CD14-positive monocyte (primary cell): ENCODE data around the gene CBLC. TPM values are rescaled to one million over a fixed set of nuclear protein-coding genes. Genes with fewer than 3 reads are reported as not detected.

Experiments
- DNase-seq, 3 donors: peaks; one replicate each; pipeline ENCODE4 v3.0.0-alpha.2; 2011 to 2022
- H2AFZ ChIP-seq: 2 replicates; pipeline ENCODE4 v1.6.0; 2012; ENCODE audit warnings: mild to moderate bottlenecking, low read depth, low read length, inconsistent platforms; ENCODE audit not compliant: insufficient read depth, poor library complexity, severe bottlenecking
- H3K27ac ChIP-seq, 2 donors: 1 replicate in 1 of 2; 2 replicates in 1 of 2; pipeline ENCODE4 v1.5.1; 2012 to 2013; ENCODE audit warnings: low read length in 2 of 2, control low read depth in 1 of 2, inconsistent platforms in 1 of 2, low read depth in 1 of 2, mild to moderate bottlenecking in 1 of 2
- H3K27me3 ChIP-seq, 2 donors: one replicate each; pipeline versions ENCODE4 v1.6.0 to v1.6.1; 2011 to 2013; ENCODE audit warnings: low read length in 2 of 2; ENCODE audit not compliant: control insufficient read depth in 2 of 2, insufficient read depth in 2 of 2
- H3K36me3 ChIP-seq, 2 donors: replicated peaks in 1 of 2; 1 replicate in 1 of 2; 2 replicates in 1 of 2; pipeline versions ENCODE4 v1.5.1 to v1.6.1; 2012 to 2013; ENCODE audit warnings: low read length in 2 of 2, control low read depth in 1 of 2, inconsistent platforms in 1 of 2, mild to moderate bottlenecking in 1 of 2; ENCODE audit not compliant: insufficient read depth in 2 of 2, control insufficient read depth in 1 of 2
- H3K4me1 ChIP-seq, 2 donors: 1 replicate in 1 of 2; 2 replicates in 1 of 2; pipeline versions ENCODE4 v1.5.1 to v1.6.1; 2012 to 2013; ENCODE audit warnings: low read length in 2 of 2, control low read depth in 1 of 2, inconsistent platforms in 1 of 2, mild to moderate bottlenecking in 1 of 2, moderate library complexity in 1 of 2; ENCODE audit not compliant: insufficient read depth in 2 of 2, control insufficient read depth in 1 of 2
- H3K4me2 ChIP-seq: replicated peaks from 2 replicates; pipeline ENCODE3; 2012; ENCODE audit warnings: low read length, moderate library complexity, mild to moderate bottlenecking; ENCODE audit not compliant: poor library complexity, severe bottlenecking; ENCODE audit errors: extremely low read depth
- H3K4me3 ChIP-seq, 3 experiments: fragments of 200-600 bp in 1 of 3; sonication (generic) in 1 of 3; replicated peaks in 1 of 3; 1 replicate in 2 of 3; 2 replicates in 1 of 3; pipeline ENCODE4 v1.5.1; 2011 to 2013; ENCODE audit warnings: low read length in 3 of 3, mild to moderate bottlenecking in 3 of 3, control low read depth in 2 of 3, low read depth in 2 of 3, inconsistent platforms in 1 of 3, moderate library complexity in 1 of 3
- H3K79me2 ChIP-seq: 2 replicates; pipeline ENCODE4 v1.6.0; 2012; ENCODE audit warnings: mild to moderate bottlenecking, control low read depth, inconsistent platforms, low read length, moderate library complexity; ENCODE audit not compliant: insufficient read depth
- H3K9ac ChIP-seq: 2 replicates; pipeline ENCODE4 v1.6.0; 2017; ENCODE audit warnings: low read length, mild to moderate bottlenecking; ENCODE audit not compliant: insufficient read depth, poor library complexity, severe bottlenecking
- H3K9me3 ChIP-seq, 2 donors: replicated peaks in 1 of 2; 1 replicate in 1 of 2; 2 replicates in 1 of 2; pipeline versions ENCODE4 v1.5.1 to v1.6.1; 2012 to 2013; ENCODE audit warnings: low read length in 2 of 2, control low read depth in 1 of 2; ENCODE audit not compliant: control insufficient read depth in 1 of 2, insufficient read depth in 1 of 2
- H4K20me1 ChIP-seq: 2 replicates; pipeline ENCODE4 v1.6.0; 2012; ENCODE audit warnings: mild to moderate bottlenecking, low read length, control low read depth, moderate library complexity; ENCODE audit not compliant: insufficient read depth
- H3K27ac Mint-ChIP-seq, 7 donors: one replicate each; pipeline ENCODE4 v1.8.0; 2020; ENCODE audit warnings: mild to moderate bottlenecking in 7 of 7, mixed read lengths in 7 of 7, moderate library complexity in 6 of 7, inconsistent platforms in 2 of 7
- H3K27me3 Mint-ChIP-seq, 3 donors: one replicate each; pipeline ENCODE4 v1.8.0; 2021 to 2022; ENCODE audit warnings: low read depth in 3 of 3, mild to moderate bottlenecking in 3 of 3, mixed read lengths in 3 of 3, moderate library complexity in 3 of 3, inconsistent platforms in 1 of 3
- H3K36me3 Mint-ChIP-seq, 2 donors: one replicate each; pipeline ENCODE4 v1.8.0; 2020; ENCODE audit warnings: mixed read lengths in 2 of 2, inconsistent platforms in 1 of 2, mild to moderate bottlenecking in 1 of 2
- H3K4me1 Mint-ChIP-seq: one replicate; pipeline ENCODE4 v1.8.0; 2020; ENCODE audit warnings: mild to moderate bottlenecking, mixed read lengths
- H3K4me3 Mint-ChIP-seq, 2 donors: one replicate each; pipeline ENCODE4 v1.8.0; 2020; ENCODE audit warnings: mild to moderate bottlenecking in 2 of 2, mixed read lengths in 2 of 2, moderate library complexity in 1 of 2
- H3K9me3 Mint-ChIP-seq, 7 donors: one replicate each; pipeline ENCODE4 v1.8.0; 2020 to 2022; ENCODE audit warnings: mixed read lengths in 7 of 7, mild to moderate bottlenecking in 6 of 7, moderate library complexity in 6 of 7, inconsistent platforms in 2 of 7
- CTCF ChIP-seq: fragments of 200-600 bp; IDR thresholded peaks from one replicate; pipeline ENCODE4 v1.8.0; 2022; ENCODE audit warnings: antibody characterized with exemption, mild to moderate bottlenecking
- WGBS: methylation state at CpG from one replicate; pipeline ENCODE4 v1.1.5; 2013; ENCODE audit warnings: missing lambda C conversion rate; ENCODE audit not compliant: insufficient coverage; 5-methylcytosine and 5-hydroxymethylcytosine counted together
- intact Hi-C, 2 donors: fragments of 100-400 bp; cut with micrococcal nuclease; formaldehyde crosslinking; loops; one replicate each; pipeline versions ENCODE4 v1.15.0 to v1.15.1; 2023
- polyA plus RNA-seq, 3 donors: library from polyadenylated mRNA; depleted of rRNA in 1 of 3; unstranded in 2 of 3; stranded (reverse) in 1 of 3; fragments of 300-500 nt in 2 of 3; fragments of >200 nt in 1 of 3; fragmentation: Illumina TruSeq in 2 of 3; gene quantifications; 1 replicate in 2 of 3; 2 replicates in 1 of 3; pipeline ENCODE4 v1.2.3, GENCODE V29; 2012 to 2021

The CBLC gene
- polyA plus RNA-seq, 3 donors: not detected

- H3K9me3 ChIP-seq: no peaks in the 10 kb centered on the region
- Mint-ChIP-seq H3K4me3 (peak overlapping the region in 1 of 2 donors; percentile 57), H3K27ac (peak overlapping the region; percentile 97 to 99 (median 98)), H3K27me3 (peaks cover 3 to 6% (median 4%) of the 10 kb centered on the region in 3 donors), H3K36me3 (no peaks in the 10 kb centered on the region), H3K9me3 (peaks cover 0 to 4% (median 0%) of the 10 kb centered on the region in 7 donors), H3K4me1 (peaks cover 90% of the 10 kb centered on the region)
- H3K27ac ChIP-seq: peak overlapping the region; percentile 94 to 95
- intact Hi-C loops: no loop called here
- no peaks in the 10 kb centered on the region for H3K36me3 ChIP-seq
- no peak overlapping the region for H2AFZ ChIP-seq
- peak overlapping the region; percentile 52 for H3K4me2 ChIP-seq
- 100% methylated on average over 2 of the region's 6 CpGs for WGBS
- H3K4me3 ChIP-seq: peak overlapping the region in 1 of 3 experiments; percentile 8
- TF ChIP-seq CTCF: no peak
- H3K27me3 ChIP-seq: no peaks in the 10 kb centered on the region
- H4K20me1 ChIP-seq: no peaks in the 10 kb centered on the region
- peak in 1 of 3 donors; percentile 45 for DNase-seq
- H3K4me1 ChIP-seq: peaks cover 97 to 98% of the 10 kb centered on the region in 2 donors
- H3K79me2 ChIP-seq: no peaks in the 10 kb centered on the region
- H3K9ac ChIP-seq: peak overlapping the region; percentile 58
Observed at GRCh38 chr19:44741258-44741731, 36.4 kb upstream of the CBLC start.

- H3K9me3 ChIP-seq: no peaks in the 10 kb centered on the region
- H2AFZ ChIP-seq: no peak overlapping the region
- peak overlapping the region; percentile 97 to 99 (median 98) for H3K27ac Mint-ChIP-seq
- intact Hi-C loops: no loop called here
- peaks cover 90% of the 10 kb centered on the region for H3K4me1 Mint-ChIP-seq
- H3K4me1 ChIP-seq: peaks cover 97 to 98% of the 10 kb centered on the region in 2 donors
- 0% methylated on average over 7 of the region's 13 CpGs for WGBS
- H3K9ac ChIP-seq: peak overlapping the region; percentile 85
- peak overlapping the region; percentile 94 to 95 for H3K27ac ChIP-seq
- H3K4me3 Mint-ChIP-seq: peak overlapping the region; percentile 67 to 68
- no peaks in the 10 kb centered on the region for H3K27me3 ChIP-seq
- no peaks in the 10 kb centered on the region for H3K79me2 ChIP-seq
- H4K20me1 ChIP-seq: no peaks in the 10 kb centered on the region
- peak; percentile 99 to 100 (median 100) for DNase-seq
- H3K27me3 Mint-ChIP-seq: peaks cover 4 to 9% (median 7%) of the 10 kb centered on the region in 3 donors
- peak overlapping the region; percentile 52 for H3K4me2 ChIP-seq
- no peak for TF ChIP-seq CTCF
- H3K9me3 Mint-ChIP-seq: peaks cover 0 to 2% (median 0%) of the 10 kb centered on the region in 7 donors
- peak overlapping the region in 1 of 3 experiments; percentile 31 for H3K4me3 ChIP-seq
- no peaks in the 10 kb centered on the region for H3K36me3 ChIP-seq
- no peaks in the 10 kb centered on the region for H3K36me3 Mint-ChIP-seq
Observed at GRCh38 chr19:44741841-44742329, 35.8 kb upstream of the CBLC start.
